ENCODE results near the gene MFSD11. TPM values are rescaled to one million over a fixed set of nuclear protein-coding genes. Genes with fewer than 3 reads are reported as not detected.
"Not testable (repeated sequence)": the region's sequence is repeated elsewhere in the genome, so short reads cannot be mapped to it uniquely, and the experiment has no call there.

MFSD11 gene
- total RNA-seq, 1 donor from 2014 or later = 32.3 TPM

- Histone ChIP-seq H3K36me3 (peaks cover 45% of the 10 kb centered on the region), H3K27me3 (no peaks in the 10 kb centered on the region), H3K4me1 (peaks cover 45% of the 10 kb centered on the region), H3K9me3 (no peaks in the 10 kb centered on the region), H3K4me3 (peak within 1 kb of the TSS; percentile 99), H3K27ac (peak within 1 kb of the TSS; percentile 100)
- intact Hi-C loops (cut with DNase I) = no loop called here
- DNase-seq = peak; percentile 94
- ATAC-seq = peak; percentile 73
- peak; percentile 65 for TF ChIP-seq CTCF (IDR thresholded peaks at IDR 0.05)
These were observed 10.9 kb upstream of the MFSD11 start, which contains the start of gene METTL23 for GRCh38 chr17:76726776-76727718. Gene METTL23, plus strand, starts transcription at chr17:76726839. Its CDS starts 2,872 bp downstream, at chr17:76729711.

- DNase-seq (no peak), ATAC-seq (no peak)
- no peak for TF ChIP-seq CTCF (IDR thresholded peaks at IDR 0.05)
- H3K9me3 ChIP-seq = no peaks in the 10 kb centered on the region
- H3K27ac ChIP-seq = peak overlapping the region; percentile 100
- no peaks in the 10 kb centered on the region for H3K27me3 ChIP-seq
- H3K4me1 ChIP-seq = peaks cover 50% of the 10 kb centered on the region
- peak overlapping the region; percentile 99 for H3K4me3 ChIP-seq
- intact Hi-C loops (cut with DNase I) = no loop called here
- peaks cover 47% of the 10 kb centered on the region for H3K36me3 ChIP-seq
These were observed 10.0 kb upstream of the MFSD11 start for GRCh38 chr17:76727745-76728456.

GRCh38 chr17:76731800-76732733 lies 5.9 kb upstream of the MFSD11 start:
- Histone ChIP-seq H3K36me3 (peaks cover 54% of the 10 kb centered on the region), H3K4me1 (peaks cover 60% of the 10 kb centered on the region), H3K27ac (peak overlapping the region; percentile 1)
- H3K9me3 ChIP-seq; DNase-seq; ATAC-seq; H3K4me3 ChIP-seq; H3K27me3 ChIP-seq; intact Hi-C loops (cut with DNase I): not testable (repeated sequence)

- DNase-seq (no peak), ATAC-seq (no peak)
- H3K27ac ChIP-seq = no peak overlapping the region
- no peaks in the 10 kb centered on the region for H3K27me3 ChIP-seq
- no peak for TF ChIP-seq CTCF (IDR thresholded peaks at IDR 0.05)
- intact Hi-C loops (cut with DNase I) = no loop called here
- no peak overlapping the region for H3K4me3 ChIP-seq
- H3K36me3 ChIP-seq = peaks cover 54% of the 10 kb centered on the region
- H3K4me1 ChIP-seq = peaks cover 54% of the 10 kb centered on the region
- H3K9me3 ChIP-seq = no peaks in the 10 kb centered on the region
These were observed 4.9 kb upstream of the MFSD11 start for GRCh38 chr17:76732734-76733617.

GRCh38 chr17:76733618-76733957 lies 4.3 kb upstream of the MFSD11 start:
- Histone ChIP-seq H3K9me3 (no peaks in the 10 kb centered on the region), H3K4me1 (peaks cover 51% of the 10 kb centered on the region), H3K4me3 (no peak overlapping the region), H3K27me3 (no peaks in the 10 kb centered on the region), H3K36me3 (peaks cover 54% of the 10 kb centered on the region), H3K27ac (no peak overlapping the region)
- ATAC-seq (no peak), DNase-seq (no peak)
- TF ChIP-seq CTCF (IDR thresholded peaks at IDR 0.05) = no peak
- intact Hi-C loops (cut with DNase I) = no loop called here
